ENCODE results near the gene DDX1. TPM values are rescaled to one million over a fixed set of nuclear protein-coding genes. Genes with fewer than 3 reads are reported as not detected.

The DDX1 gene
- total and polyA plus RNA-seq, 10 of the 15 experiments (the other 5 are each of a cell fraction or from before 2014, with no cell fraction given), result 53.2 to 134 (median 85.6) TPM

- TF ChIP-seq EZH2 (IDR thresholded peaks at IDR 0.05; ENCODE audit: borderline replicate concordance, control insufficient read depth, low read depth, low read length) (no peak), BMI1 (IDR thresholded peaks at IDR 0.05; ENCODE audit: borderline replicate concordance) (no peak)
Observed at GRCh38 chr2:15642815-15643500, 51.3 kb downstream of the DDX1 start (continued).

GRCh38 chr2:15643791-15644585, 52.3 kb downstream of the DDX1 start:
- Histone ChIP-seq H3K4me2 (ENCODE audit: control insufficient read depth, insufficient read depth) (no peak overlapping the region), H3K36me3 (ENCODE audit: control insufficient read depth in 2 of 2, insufficient read depth in 2 of 2, low read length in 1 of 2) (no peaks in the 10 kb centered on the region), H4K20me1 (ENCODE audit: control insufficient read depth, insufficient read depth) (no peaks in the 10 kb centered on the region), H3K9ac (ENCODE audit: control insufficient read depth, insufficient read depth, low read length) (no peak overlapping the region), H3K4me1 (ENCODE audit: control insufficient read depth, insufficient read depth, low read length) (no peaks in the 10 kb centered on the region), H3K79me2 (ENCODE audit: control insufficient read depth, insufficient read depth, low read length) (no peaks in the 10 kb centered on the region), H3K27me3 (replicated peaks in 1 of 2; ENCODE audit: control insufficient read depth in 2 of 2, insufficient read depth in 2 of 2, low read length in 1 of 2) (no peaks in the 10 kb centered on the region; a peak in 1 of 4 replicates), H3K9me3 (replicated peaks; ENCODE audit: control insufficient read depth, insufficient read depth, low read length) (no peaks in the 10 kb centered on the region), H3K4me3 (no peak overlapping the region), H2AFZ (ENCODE audit: control insufficient read depth, low read depth, low read length) (no peak overlapping the region), H3K27ac (ENCODE audit: control insufficient read depth, insufficient read depth) (no peak overlapping the region)
- ATAC-seq (no peak), DNase-seq (ENCODE audit: low read depth, low spot score) (no peak), FAIRE-seq (no peak)
- in situ Hi-C loops (cut with MboI) (loop anchor here (10.0 kb wide), 2 partner anchors 971 to 1111 kb away; no protein-coding TSS in a partner anchor), intact Hi-C loops (cut with micrococcal nuclease; ENCODE audit: unreplicated experiment) (no loop called here)
- TF ChIP-seq ZSCAN29 (IDR thresholded peaks at IDR 0.05), result no peak
- TF ChIP-seq TAF1 (IDR thresholded peaks at IDR 0.05; ENCODE audit: borderline replicate concordance, low read depth, low read length), result no peak
- TF ChIP-seq ZNF622 (IDR thresholded peaks at IDR 0.05), result no peak
- TF ChIP-seq CHD1 (IDR thresholded peaks at IDR 0.05; ENCODE audit: low read depth, low read length), result no peak
- no peak for TF ChIP-seq KLF5 (IDR thresholded peaks at IDR 0.05; ENCODE audit: partially characterized antibody)
- no TSS peak for BruUV-seq (replicated peaks)
- WGBS (ENCODE audit: insufficient coverage, insufficient replicate concordance, low lambda C conversion rate, missing lambda C conversion rate), result 91% methylated on average over 4 of the region's 4 CpGs
- ChIA-PET SMC1A (ENCODE audit: uncharacterized antibody, unreplicated experiment) (interaction anchor here (1.1 kb wide), 1 partner anchor 50 kb away, joined by 3 read pairs; no protein-coding TSS in a partner anchor), POLR2A (interaction anchor here (0.7 kb wide), 1 partner anchor 1110 kb away, joined by 4 read pairs; no protein-coding TSS in a partner anchor), CTCF (interaction anchor here (0.5 to 1.0 kb wide), 2 partner anchors 61 to 638 kb away, joined by 3 to 4 read pairs; no protein-coding TSS in a partner anchor), RAD21 (ENCODE audit: unreplicated experiment) (no interaction called here)
